ENCODE data around the gene SLC52A3. TPM values are rescaled to one million over a fixed set of nuclear protein-coding genes. Genes with fewer than 3 reads are reported as not detected.
"Not testable (repeated sequence)": the region's sequence is repeated elsewhere in the genome, so short reads cannot be mapped to it uniquely, and the experiment has no call there.

SLC52A3 gene
- total and polyA plus RNA-seq, 2 experiments from 2014 or later: 0.12 TPM; not detected in 1

- Histone ChIP-seq H3K27ac (no peak overlapping the region), H3K27me3 (peaks cover 25% of the 10 kb centered on the region), H3K4me1 (ENCODE audit: low read depth) (no peaks in the 10 kb centered on the region), H3K9me3 (ENCODE audit: low read depth) (no peaks in the 10 kb centered on the region), H3K36me3 (no peaks in the 10 kb centered on the region), H3K4me3 (peak overlapping the region; percentile 81)
- TF ChIP-seq, protein P1, sequence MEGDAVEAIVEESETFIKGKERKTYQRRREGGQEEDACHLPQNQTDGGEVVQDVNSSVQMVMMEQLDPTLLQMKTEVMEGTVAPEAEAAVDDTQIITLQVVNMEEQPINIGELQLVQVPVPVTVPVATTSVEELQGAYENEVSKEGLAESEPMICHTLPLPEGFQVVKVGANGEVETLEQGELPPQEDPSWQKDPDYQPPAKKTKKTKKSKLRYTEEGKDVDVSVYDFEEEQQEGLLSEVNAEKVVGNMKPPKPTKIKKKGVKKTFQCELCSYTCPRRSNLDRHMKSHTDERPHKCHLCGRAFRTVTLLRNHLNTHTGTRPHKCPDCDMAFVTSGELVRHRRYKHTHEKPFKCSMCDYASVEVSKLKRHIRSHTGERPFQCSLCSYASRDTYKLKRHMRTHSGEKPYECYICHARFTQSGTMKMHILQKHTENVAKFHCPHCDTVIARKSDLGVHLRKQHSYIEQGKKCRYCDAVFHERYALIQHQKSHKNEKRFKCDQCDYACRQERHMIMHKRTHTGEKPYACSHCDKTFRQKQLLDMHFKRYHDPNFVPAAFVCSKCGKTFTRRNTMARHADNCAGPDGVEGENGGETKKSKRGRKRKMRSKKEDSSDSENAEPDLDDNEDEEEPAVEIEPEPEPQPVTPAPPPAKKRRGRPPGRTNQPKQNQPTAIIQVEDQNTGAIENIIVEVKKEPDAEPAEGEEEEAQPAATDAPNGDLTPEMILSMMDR (IDR thresholded peaks at IDR 0.05; ENCODE audit: low read depth, low read length): peak; percentile 65
- peak; percentile 44 to 90 for DNase-seq (ENCODE audit: low read depth in 1 of 2, low spot score in 1 of 2)
These were observed 39.9 kb downstream of the SLC52A3 start for GRCh38 chr20:728256-728944.

GRCh38 chr20:726160-726559 lies 42.1 kb downstream of the SLC52A3 start:
- no peak for DNase-seq (ENCODE audit: low read depth in 1 of 2, low spot score in 1 of 2)
- Histone ChIP-seq H3K9me3 (ENCODE audit: low read depth) (no peaks in the 10 kb centered on the region), H3K27ac (no peak overlapping the region), H3K36me3 (no peaks in the 10 kb centered on the region), H3K4me1 (ENCODE audit: low read depth) (no peaks in the 10 kb centered on the region), H3K4me3 (no peak overlapping the region), H3K27me3 (peaks cover 26% of the 10 kb centered on the region)
- TF ChIP-seq, protein P1 (IDR thresholded peaks at IDR 0.05; ENCODE audit: low read depth, low read length): no peak

DNA sequence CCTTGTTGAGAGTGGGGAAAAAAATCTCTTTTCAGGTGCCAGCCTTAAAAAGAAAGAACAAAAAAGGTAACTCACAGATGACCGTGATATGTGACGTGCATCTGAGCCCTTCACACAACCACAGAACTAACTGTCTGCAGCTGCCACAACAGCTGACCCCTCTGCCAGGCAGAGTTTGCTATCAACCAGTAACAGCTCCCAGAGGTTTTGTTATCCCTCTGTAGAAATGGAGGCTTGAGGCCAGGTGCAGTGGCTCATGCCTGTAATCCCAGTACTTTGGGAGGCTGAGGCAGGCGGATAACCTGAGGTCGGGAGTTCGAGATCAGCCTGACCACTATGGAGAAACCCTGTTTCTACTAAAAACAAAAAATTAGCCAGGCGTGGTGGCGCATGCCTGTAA lies 42.8 kb downstream of the SLC52A3 start:
- no peaks in the 10 kb centered on the region for H3K4me1 ChIP-seq (ENCODE audit: low read depth)
- no peaks in the 10 kb centered on the region for H3K9me3 ChIP-seq (ENCODE audit: low read depth)
- no peak overlapping the region for H3K4me3 ChIP-seq
- TF ChIP-seq, protein P1 (IDR thresholded peaks at IDR 0.05; ENCODE audit: low read depth, low read length): no peak
- no peak overlapping the region for H3K27ac ChIP-seq
- H3K27me3 ChIP-seq: peaks cover 26% of the 10 kb centered on the region
- no peak for DNase-seq (ENCODE audit: low read depth in 1 of 2, low spot score in 1 of 2)
- no peaks in the 10 kb centered on the region for H3K36me3 ChIP-seq

- H3K4me1 ChIP-seq (ENCODE audit: low read depth); DNase-seq (ENCODE audit: low read depth in 1 of 2, low spot score in 1 of 2): not testable (repeated sequence)
- H3K27me3 ChIP-seq: peaks cover 26% of the 10 kb centered on the region
These were observed 43.5 kb downstream of the SLC52A3 start for GRCh38 chr20:724797-725196.

GRCh38 chr20:723756-724155 lies 44.5 kb downstream of the SLC52A3 start:
- H3K9me3 ChIP-seq (ENCODE audit: low read depth): no peaks in the 10 kb centered on the region
- TF ChIP-seq, protein P1 (IDR thresholded peaks at IDR 0.05; ENCODE audit: low read depth, low read length): no peak
- H3K27me3 ChIP-seq: peaks cover 22% of the 10 kb centered on the region
- H3K4me3 ChIP-seq: no peak overlapping the region
- DNase-seq (ENCODE audit: low read depth in 1 of 2, low spot score in 1 of 2): no peak
- no peaks in the 10 kb centered on the region for H3K36me3 ChIP-seq
- H3K4me1 ChIP-seq (ENCODE audit: low read depth): no peaks in the 10 kb centered on the region
- H3K27ac ChIP-seq: no peak overlapping the region

More at GRCh38 chr20:724797-725196, 43.5 kb downstream of the SLC52A3 start:
- H3K36me3 ChIP-seq; H3K27ac ChIP-seq; H3K9me3 ChIP-seq (ENCODE audit: low read depth); H3K4me3 ChIP-seq: not testable (repeated sequence)

GRCh38 chr20:722822-723644 lies 45.3 kb downstream of the SLC52A3 start:
- peaks cover 22% of the 10 kb centered on the region for H3K27me3 ChIP-seq
- no peak overlapping the region for H3K4me3 ChIP-seq
- DNase-seq (ENCODE audit: low read depth in 1 of 2, low spot score in 1 of 2): no peak
- TF ChIP-seq, protein P1 (IDR thresholded peaks at IDR 0.05; ENCODE audit: low read depth, low read length): no peak
- H3K36me3 ChIP-seq: no peaks in the 10 kb centered on the region
- no peaks in the 10 kb centered on the region for H3K9me3 ChIP-seq (ENCODE audit: low read depth)
- H3K4me1 ChIP-seq (ENCODE audit: low read depth): no peaks in the 10 kb centered on the region
- H3K27ac ChIP-seq: no peak overlapping the region

Data from cardiac muscle cell (in vitro differentiated cells and primary cell).